DMS79 (cell line): ENCODE results near the gene CEACAM7.

Source experiments
- DNase-seq: peaks from one replicate; lab custom pipeline; 2025; lab: John Stamatoyannopoulos, UW

CEACAM7 gene

GRCh38 chr19:41700381-41701195 is 12.5 kb upstream of the CEACAM7 start:
- DNase-seq = no peak

GRCh38 chr19:41699968-41700323 is 11.9 kb upstream of the CEACAM7 start:
- no peak for DNase-seq

GRCh38 chr19:41699231-41699967 is 11.3 kb upstream of the CEACAM7 start:
- DNase-seq = no peak

- no peak for DNase-seq
Measured at GRCh38 chr19:41698746-41699230, 10.7 kb upstream of the CEACAM7 start.

GRCh38 chr19:41697198-41697855 is 9.3 kb upstream of the CEACAM7 start:
- no peak for DNase-seq

GRCh38 chr19:41696402-41697197 is 8.5 kb upstream of the CEACAM7 start:
- DNase-seq = no peak

GRCh38 chr19:41695745-41696144 is 7.7 kb upstream of the CEACAM7 start:
- no peak for DNase-seq

GRCh38 chr19:41694831-41695635 is 7.0 kb upstream of the CEACAM7 start:
- no peak for DNase-seq

- no peak for DNase-seq
Measured at GRCh38 chr19:41694196-41694595, 6.1 kb upstream of the CEACAM7 start.

GRCh38 chr19:41691268-41691970 is 3.3 kb upstream of the CEACAM7 start:
- DNase-seq = no peak

GRCh38 chr19:41690801-41691065 is 2.7 kb upstream of the CEACAM7 start:
- DNase-seq = no peak

- DNase-seq = no peak
Measured at GRCh38 chr19:41689993-41690800, 2.1 kb upstream of the CEACAM7 start.

GRCh38 chr19:41688687-41689086 is 617 bp upstream of the CEACAM7 start:
- no peak for DNase-seq

- no peak for DNase-seq
Measured at GRCh38 chr19:41687419-41687818, 651 bp downstream of the CEACAM7 start.

GRCh38 chr19:41682437-41682836 is 5.6 kb downstream of the CEACAM7 start:
- DNase-seq = no peak

- no peak for DNase-seq
Measured at GRCh38 chr19:41671486-41671885, 16.6 kb downstream of the CEACAM7 start.

- DNase-seq = no peak
Measured at GRCh38 chr19:41670755-41671154, 17.3 kb downstream of the CEACAM7 start.

GRCh38 chr19:41668315-41668714 is 19.8 kb downstream of the CEACAM7 start:
- DNase-seq = no peak

- DNase-seq = no peak
Measured at GRCh38 chr19:41666075-41666474, 22.0 kb downstream of the CEACAM7 start.

- no peak for DNase-seq
Measured at GRCh38 chr19:41657157-41657556, 30.9 kb downstream of the CEACAM7 start.
